Liver (tissue), 9 donors: ENCODE measurements around the gene NIFK. TPM values are rescaled to one million over a fixed set of nuclear protein-coding genes. Genes with fewer than 3 reads are reported as not detected.

Experiments
- DNase-seq: peaks from one replicate; pipeline ENCODE4 v3.0.0-alpha.2; 2017; ENCODE audit warnings: low spot score
- H3K27ac ChIP-seq, 2 donors: one replicate each; pipeline ENCODE4 v1.7.0; 2013; ENCODE audit warnings: inconsistent platforms in 2 of 2, low read length in 2 of 2, control low read depth in 1 of 2, low read depth in 1 of 2, mild to moderate bottlenecking in 1 of 2
- H3K27me3 ChIP-seq, 4 donors: one replicate each; pipeline versions ENCODE4 v1.6.1 to v1.7.0; 2013; ENCODE audit warnings: low read length in 3 of 4, inconsistent platforms in 1 of 4, mild to moderate bottlenecking in 1 of 4, moderate library complexity in 1 of 4; ENCODE audit not compliant: control insufficient read depth in 4 of 4, insufficient read depth in 4 of 4
- H3K36me3 ChIP-seq, 4 donors: one replicate each; pipeline versions ENCODE4 v1.6.1 to v1.7.0; 2013; ENCODE audit warnings: low read length in 3 of 4, mild to moderate bottlenecking in 3 of 4, low read depth in 1 of 4, moderate library complexity in 1 of 4; ENCODE audit not compliant: control insufficient read depth in 4 of 4, insufficient read depth in 3 of 4
- H3K4me1 ChIP-seq, 4 donors: one replicate each; pipeline versions ENCODE4 v1.6.1 to v1.7.0; 2013; ENCODE audit warnings: low read length in 3 of 4, mild to moderate bottlenecking in 3 of 4, moderate library complexity in 1 of 4; ENCODE audit not compliant: control insufficient read depth in 4 of 4, insufficient read depth in 4 of 4
- H3K4me3 ChIP-seq, 3 donors: one replicate each; pipeline versions ENCODE4 v1.6.1 to v1.7.0; 2013; ENCODE audit warnings: low read length in 3 of 3, control low read depth in 1 of 3, low read depth in 1 of 3, mild to moderate bottlenecking in 1 of 3
- H3K9ac ChIP-seq, 2 donors: one replicate each; pipeline ENCODE4 v1.7.0; 2013; ENCODE audit warnings: low read length in 2 of 2, mild to moderate bottlenecking in 2 of 2, moderate library complexity in 2 of 2, control low read depth in 1 of 2, low read depth in 1 of 2
- H3K9me3 ChIP-seq, 4 donors: one replicate each; pipeline versions ENCODE4 v1.6.1 to v1.7.0; 2013; ENCODE audit warnings: low read length in 3 of 4; ENCODE audit not compliant: control insufficient read depth in 4 of 4
- ATF3 ChIP-seq: IDR thresholded peaks from 2 replicates; pipeline ENCODE4 v1.6.1; 2016; ENCODE audit warnings: antibody characterized with exemption
- CTCF ChIP-seq: fragments of 150-350 bp; IDR thresholded peaks from 2 replicates; pipeline ENCODE4 v1.5.1; 2017; ENCODE audit warnings: improper control_type of control experiment, low read depth, low read length; ENCODE audit not compliant: missing input control
- EGR1 ChIP-seq, 2 donors: IDR thresholded peaks; 2 replicates each; pipeline ENCODE4 v1.6.1; 2016 to 2018; ENCODE audit warnings: antibody characterized with exemption in 2 of 2, low read depth in 2 of 2
- FOXA1 ChIP-seq: IDR thresholded peaks from 2 replicates; pipeline ENCODE4 v1.6.1; 2016; ENCODE audit warnings: antibody characterized with exemption
- FOXA2 ChIP-seq: IDR thresholded peaks from 2 replicates; pipeline ENCODE4 v1.6.1; 2016; ENCODE audit warnings: antibody characterized with exemption
- GABPA ChIP-seq, 2 donors: IDR thresholded peaks in 1 of 2; conservative IDR thresholded peaks in 1 of 2; 2 replicates each; pipeline ENCODE4 v1.6.1; 2016; ENCODE audit warnings: antibody characterized with exemption in 2 of 2, mild to moderate bottlenecking in 1 of 2, moderate library complexity in 1 of 2
- HNF4A ChIP-seq, 2 donors: conservative IDR thresholded peaks; 2 replicates each; pipeline ENCODE4 v1.6.1; 2016; ENCODE audit warnings: antibody characterized with exemption in 2 of 2, mild to moderate bottlenecking in 2 of 2
- HNF4G ChIP-seq: IDR thresholded peaks from 2 replicates; pipeline ENCODE4 v1.6.1; 2016; ENCODE audit warnings: antibody characterized with exemption
- JUND ChIP-seq, 2 donors: IDR thresholded peaks; 2 replicates each; pipeline ENCODE4 v1.6.1; 2016; ENCODE audit warnings: antibody characterized with exemption in 2 of 2
- MAX ChIP-seq: IDR thresholded peaks from 2 replicates; pipeline ENCODE4 v1.6.1; 2016; ENCODE audit warnings: antibody characterized with exemption
- NR2F2 ChIP-seq: IDR thresholded peaks from 2 replicates; pipeline ENCODE4 v1.6.1; 2016; ENCODE audit warnings: antibody characterized with exemption
- RAD21 ChIP-seq, 2 donors: IDR thresholded peaks; 2 replicates each; pipeline ENCODE4 v1.6.1; 2016; ENCODE audit warnings: antibody characterized with exemption in 2 of 2, mild to moderate bottlenecking in 2 of 2
- REST ChIP-seq: IDR thresholded peaks from 2 replicates; pipeline ENCODE4 v1.6.1; 2016; ENCODE audit warnings: antibody characterized with exemption, mild to moderate bottlenecking
- RXRA ChIP-seq, 2 donors: IDR thresholded peaks; 2 replicates each; pipeline ENCODE4 v1.6.1; 2017 to 2018; ENCODE audit warnings: antibody characterized with exemption in 2 of 2, mild to moderate bottlenecking in 1 of 2
- TAF1 ChIP-seq: conservative IDR thresholded peaks from 2 replicates; pipeline ENCODE4 v1.6.1; 2016; ENCODE audit warnings: antibody characterized with exemption, mild to moderate bottlenecking
- YY1 ChIP-seq: IDR thresholded peaks from 2 replicates; pipeline ENCODE4 v1.6.1; 2016; ENCODE audit warnings: antibody characterized with exemption, mild to moderate bottlenecking
- WGBS: extraction: QIAGEN DNeasy Blood & Tissue Kit; methylation state at CpG from one replicate; pipeline ENCODE4 v1.1.7; 2013; 5-methylcytosine and 5-hydroxymethylcytosine counted together
- polyA plus RNA-seq, 2 donors: library from polyadenylated mRNA; stranded (reverse) in 1 of 2; unstranded in 1 of 2; fragments of 200-250 nt in 1 of 2; fragments of >200 nt in 1 of 2; fragmentation: Nextera tagmentation in 1 of 2; extraction: Ambion mirVana in 1 of 2; gene quantifications; one replicate each; pipeline versions ENCODE4 v1.2.1 to v1.2.3, GENCODE V29; 2013 to 2015
- total RNA-seq, 2 donors: library from RNA; depleted of rRNA; stranded (reverse); fragments of >200 nt; gene quantifications; one replicate each; pipeline ENCODE4 v1.2.3, GENCODE V29; 2014
- donor health status: healthy.
- donor health status: healthy.
- donor health status: healthy.
- donor health status: healthy.
- donor health status: healthy.

The NIFK gene
- total and polyA plus RNA-seq, 4 donors: 13.4 to 25.6 (median 16.2) TPM

GRCh38 chr2:121776885-121777698, 40.4 kb upstream of the NIFK start:
- H3K9ac ChIP-seq: no peak overlapping the region
- DNase-seq: no peak
- H3K27ac ChIP-seq: no peak overlapping the region
- no peaks in the 10 kb centered on the region for H3K9me3 ChIP-seq
- no peak overlapping the region for H3K4me3 ChIP-seq
- H3K27me3 ChIP-seq: no peaks in the 10 kb centered on the region
- H3K4me1 ChIP-seq: no peaks in the 10 kb centered on the region
- TF ChIP-seq FOXA1: no peak
- no peak for TF ChIP-seq NR2F2
- TF ChIP-seq TAF1: no peak
- TF ChIP-seq ATF3: no peak
- TF ChIP-seq JUND (IDR thresholded peaks at IDR 0.05): no peak
- no peak for TF ChIP-seq RXRA (IDR thresholded peaks at IDR 0.05)
- TF ChIP-seq MAX: no peak
- TF ChIP-seq HNF4A (conservative IDR thresholded peaks at IDR 0.05): no peak
- TF ChIP-seq YY1: no peak
- TF ChIP-seq HNF4G: no peak
- no peak for TF ChIP-seq GABPA (IDR thresholded peaks at IDR 0.05 in 1 of 2, conservative IDR thresholded peaks at IDR 0.05 in 1 of 2)
- TF ChIP-seq REST: no peak
- peaks cover 0 to under 1% (median 0%) of the 10 kb centered on the region in 4 donors for H3K36me3 ChIP-seq
- WGBS: 68% methylated on average over 12 of the region's 12 CpGs

GRCh38 chr2:121776361-121776760, 39.7 kb upstream of the NIFK start:
- 83% methylated on average over 3 of the region's 3 CpGs for WGBS
- H3K36me3 ChIP-seq: peaks cover 0 to 3% (median 0%) of the 10 kb centered on the region in 4 donors
- no peaks in the 10 kb centered on the region for H3K9me3 ChIP-seq
- TF ChIP-seq YY1: no peak
- DNase-seq: no peak
- H3K4me3 ChIP-seq: no peak overlapping the region
- no peaks in the 10 kb centered on the region for H3K4me1 ChIP-seq
- H3K27ac ChIP-seq: no peak overlapping the region
- no peak overlapping the region for H3K9ac ChIP-seq
- no peaks in the 10 kb centered on the region for H3K27me3 ChIP-seq

- 91% methylated on average over 13 of the region's 13 CpGs for WGBS
- DNase-seq: no peak
- no peak overlapping the region for H3K4me3 ChIP-seq
Observed at GRCh38 chr2:121774235-121774634, 37.6 kb upstream of the NIFK start.

More at GRCh38 chr2:121774235-121774634, 37.6 kb upstream of the NIFK start:
- peaks cover 0 to 3% (median 0%) of the 10 kb centered on the region in 4 donors for H3K36me3 ChIP-seq
- H3K27me3 ChIP-seq: no peaks in the 10 kb centered on the region
- no peak overlapping the region for H3K9ac ChIP-seq
- no peaks in the 10 kb centered on the region for H3K9me3 ChIP-seq
- no peak overlapping the region for H3K27ac ChIP-seq
- H3K4me1 ChIP-seq: no peaks in the 10 kb centered on the region
- TF ChIP-seq NR2F2 (no peak), HNF4A (conservative IDR thresholded peaks at IDR 0.05) (no peak), EGR1 (IDR thresholded peaks at IDR 0.05; ENCODE audit: low read depth in 2 of 2) (no peak), RXRA (IDR thresholded peaks at IDR 0.05) (no peak), REST (no peak), HNF4G (no peak), ATF3 (no peak), CTCF (no peak), GABPA (IDR thresholded peaks at IDR 0.05 in 1 of 2, conservative IDR thresholded peaks at IDR 0.05 in 1 of 2) (no peak), FOXA2 (no peak), FOXA1 (no peak), RAD21 (IDR thresholded peaks at IDR 0.05) (no peak)
